DND-41 (cell line): ENCODE data around the gene TSHZ1.

Source experiments
- EZH2 ChIP-seq: IDR thresholded peaks from 3 replicates; pipeline ENCODE4 v1.6.1; 2012; ENCODE audit warnings: borderline replicate concordance, low read depth, mild to moderate bottlenecking, moderate library complexity, low read length, inconsistent platforms; ENCODE audit not compliant: severe bottlenecking
- TF ChIP-seq, protein P1 (sequence below): IDR thresholded peaks from 2 replicates; pipeline ENCODE4 v1.5.1; 2012; ENCODE audit warnings: borderline replicate concordance, low read length, moderate library complexity, mild to moderate bottlenecking; ENCODE audit not compliant: poor library complexity, severe bottlenecking; ENCODE audit errors: extremely low read depth

DNA sequence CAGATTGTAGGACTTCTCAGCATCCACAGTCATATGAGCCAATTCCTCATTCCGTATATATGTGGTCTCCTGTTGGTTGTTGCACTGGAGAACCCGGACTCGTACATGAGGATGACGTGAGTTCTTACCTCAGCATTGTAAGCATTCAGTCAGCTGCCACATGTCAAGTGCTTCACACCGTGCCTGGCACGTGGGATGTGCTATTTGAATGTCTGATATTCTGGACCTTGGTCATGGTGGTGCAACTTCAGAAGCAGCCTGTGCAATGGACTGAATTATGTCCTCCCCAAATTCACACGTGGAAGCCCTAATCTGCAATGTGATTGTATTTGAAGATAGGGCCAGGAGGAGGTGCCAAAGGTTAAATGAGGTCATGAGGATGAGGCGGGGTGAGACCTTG is 33.7 kb upstream of the TSHZ1 start:
- TF ChIP-seq, protein P1, sequence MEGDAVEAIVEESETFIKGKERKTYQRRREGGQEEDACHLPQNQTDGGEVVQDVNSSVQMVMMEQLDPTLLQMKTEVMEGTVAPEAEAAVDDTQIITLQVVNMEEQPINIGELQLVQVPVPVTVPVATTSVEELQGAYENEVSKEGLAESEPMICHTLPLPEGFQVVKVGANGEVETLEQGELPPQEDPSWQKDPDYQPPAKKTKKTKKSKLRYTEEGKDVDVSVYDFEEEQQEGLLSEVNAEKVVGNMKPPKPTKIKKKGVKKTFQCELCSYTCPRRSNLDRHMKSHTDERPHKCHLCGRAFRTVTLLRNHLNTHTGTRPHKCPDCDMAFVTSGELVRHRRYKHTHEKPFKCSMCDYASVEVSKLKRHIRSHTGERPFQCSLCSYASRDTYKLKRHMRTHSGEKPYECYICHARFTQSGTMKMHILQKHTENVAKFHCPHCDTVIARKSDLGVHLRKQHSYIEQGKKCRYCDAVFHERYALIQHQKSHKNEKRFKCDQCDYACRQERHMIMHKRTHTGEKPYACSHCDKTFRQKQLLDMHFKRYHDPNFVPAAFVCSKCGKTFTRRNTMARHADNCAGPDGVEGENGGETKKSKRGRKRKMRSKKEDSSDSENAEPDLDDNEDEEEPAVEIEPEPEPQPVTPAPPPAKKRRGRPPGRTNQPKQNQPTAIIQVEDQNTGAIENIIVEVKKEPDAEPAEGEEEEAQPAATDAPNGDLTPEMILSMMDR = no peak
- TF ChIP-seq EZH2 = no peak
